ENCODE data around the gene NXPE3. TPM values are rescaled to one million over a fixed set of nuclear protein-coding genes. Genes with fewer than 3 reads are reported as not detected.

The NXPE3 gene
- total RNA-seq, 1 experiment from 2014 or later = 15.9 TPM

DNA sequence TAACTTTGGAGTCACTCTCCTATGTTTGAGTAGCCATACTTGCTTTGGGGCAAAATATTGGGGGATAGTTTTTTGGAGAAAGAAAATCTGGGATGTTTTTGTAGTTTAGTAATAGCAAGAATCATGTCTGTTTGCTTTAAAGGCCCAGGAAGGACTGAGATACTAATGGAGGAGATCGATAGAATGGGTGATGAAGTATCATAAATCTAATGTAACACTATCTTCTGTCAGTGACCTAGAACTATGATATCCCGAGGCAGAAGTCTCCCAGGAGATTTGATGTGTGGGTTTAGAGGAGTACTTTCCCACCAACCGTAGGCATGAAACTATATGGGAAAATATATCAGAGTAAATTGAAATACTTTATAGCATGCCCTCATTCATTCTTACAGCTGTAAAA lies 49.3 kb downstream of the NXPE3 start:
- no peak for DNase-seq
- Mint-ChIP-seq H3K27ac (0 out of 7 replicates have a peak overlapping the region, but pooled peaks of 1 of the 3 experiments have one; percentile 91), H3K36me3 (ENCODE audit: insufficient read depth in 1 of 3, low read depth in 3 of 3) (peaks cover 0 to 1% (median 0%) of the 10 kb centered on the region in 3 experiments; a peak in 2 of 7 replicates), H3K9me3 (no peaks in the 10 kb centered on the region), H3K27me3 (ENCODE audit: low read depth) (no peaks in the 10 kb centered on the region), H3K4me3 (peak overlapping the region; percentile 89 to 92), H3K4me1 (peaks cover 21 to 28% of the 10 kb centered on the region in 2 experiments)
- H3K4me2 ChIP-seq (ENCODE audit: insufficient read depth, insufficient read length, low read length) = peak overlapping the region; percentile 62
- H2BK15ac ChIP-seq (ENCODE audit: low read depth, low read length) = no peak overlapping the region
- H4K91ac ChIP-seq (ENCODE audit: insufficient read length, low read depth, low read length) = no peak overlapping the region
- H3K9ac ChIP-seq (ENCODE audit: extremely low read depth, insufficient read length, low read length) = peak overlapping the region; percentile 36
- no peaks in the 10 kb centered on the region for H3K79me1 ChIP-seq (ENCODE audit: insufficient read depth, low read depth, low read length, poor library complexity, severe bottlenecking)
- WGBS (ENCODE audit: extremely low coverage, insufficient read length, low lambda C conversion rate) = no CpG with 5 or more reads among the region's 3 CpGs
- no peak overlapping the region for H2BK5ac ChIP-seq (ENCODE audit: insufficient read length, low read length)
- no peak overlapping the region for H2BK20ac ChIP-seq (ENCODE audit: low read depth, low read length, poor library complexity, severe bottlenecking)
- H3K18ac ChIP-seq (ENCODE audit: insufficient read length, low read depth, low read length) = no peak overlapping the region
- no peaks in the 10 kb centered on the region for H3K9me3 ChIP-seq (ENCODE audit: control insufficient read depth, low read depth, low read length)
- no peak overlapping the region for H2AK5ac ChIP-seq (ENCODE audit: insufficient read length, low read length)
- H4K20me1 ChIP-seq (ENCODE audit: control insufficient read depth, insufficient read depth, insufficient read length) = no peaks in the 10 kb centered on the region
- no peak overlapping the region for H2AFZ ChIP-seq (ENCODE audit: low read length)
- H3K4me1 ChIP-seq (ENCODE audit: insufficient read depth, low read length) = no peaks in the 10 kb centered on the region; the same call in 1 of the 2 replicates
- H3K4ac ChIP-seq (ENCODE audit: low read depth, low read length) = no peak overlapping the region
- H3K23ac ChIP-seq (ENCODE audit: insufficient read length, low read depth, low read length) = no peak overlapping the region
- no peak overlapping the region for H3K14ac ChIP-seq (ENCODE audit: insufficient read depth, low read length)
- no peak overlapping the region for H4K5ac ChIP-seq (ENCODE audit: insufficient read length, low read depth, low read length)
- no peak overlapping the region for H3T11ph ChIP-seq (ENCODE audit: low read length)
- H3K23me2 ChIP-seq (ENCODE audit: insufficient read length, low read depth, low read length, poor library complexity, severe bottlenecking) = no peaks in the 10 kb centered on the region
- no peaks in the 10 kb centered on the region for H3K27me3 ChIP-seq (ENCODE audit: insufficient read depth, low read length)
- H2BK120ac ChIP-seq (ENCODE audit: low read depth, low read length, poor library complexity, severe bottlenecking) = no peak overlapping the region
- no peak overlapping the region for H2BK12ac ChIP-seq (ENCODE audit: insufficient read length, low read depth, low read length)
- TF ChIP-seq, protein P1, sequence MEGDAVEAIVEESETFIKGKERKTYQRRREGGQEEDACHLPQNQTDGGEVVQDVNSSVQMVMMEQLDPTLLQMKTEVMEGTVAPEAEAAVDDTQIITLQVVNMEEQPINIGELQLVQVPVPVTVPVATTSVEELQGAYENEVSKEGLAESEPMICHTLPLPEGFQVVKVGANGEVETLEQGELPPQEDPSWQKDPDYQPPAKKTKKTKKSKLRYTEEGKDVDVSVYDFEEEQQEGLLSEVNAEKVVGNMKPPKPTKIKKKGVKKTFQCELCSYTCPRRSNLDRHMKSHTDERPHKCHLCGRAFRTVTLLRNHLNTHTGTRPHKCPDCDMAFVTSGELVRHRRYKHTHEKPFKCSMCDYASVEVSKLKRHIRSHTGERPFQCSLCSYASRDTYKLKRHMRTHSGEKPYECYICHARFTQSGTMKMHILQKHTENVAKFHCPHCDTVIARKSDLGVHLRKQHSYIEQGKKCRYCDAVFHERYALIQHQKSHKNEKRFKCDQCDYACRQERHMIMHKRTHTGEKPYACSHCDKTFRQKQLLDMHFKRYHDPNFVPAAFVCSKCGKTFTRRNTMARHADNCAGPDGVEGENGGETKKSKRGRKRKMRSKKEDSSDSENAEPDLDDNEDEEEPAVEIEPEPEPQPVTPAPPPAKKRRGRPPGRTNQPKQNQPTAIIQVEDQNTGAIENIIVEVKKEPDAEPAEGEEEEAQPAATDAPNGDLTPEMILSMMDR (conservative IDR thresholded peaks at IDR 0.05) = no peak
- H3K79me2 ChIP-seq (ENCODE audit: insufficient read depth, low read length) = no peaks in the 10 kb centered on the region
- H3K27ac ChIP-seq (ENCODE audit: insufficient read length, low read depth, low read length) = no peak overlapping the region
- no peak overlapping the region for H4K8ac ChIP-seq (replicated peaks; ENCODE audit: insufficient read length, low read depth, low read length)
- H3K56ac ChIP-seq (ENCODE audit: insufficient read length, low read depth, low read length) = no peak overlapping the region
